ENCODE results near the gene FLRT1.

Gene FLRT1

DNA sequence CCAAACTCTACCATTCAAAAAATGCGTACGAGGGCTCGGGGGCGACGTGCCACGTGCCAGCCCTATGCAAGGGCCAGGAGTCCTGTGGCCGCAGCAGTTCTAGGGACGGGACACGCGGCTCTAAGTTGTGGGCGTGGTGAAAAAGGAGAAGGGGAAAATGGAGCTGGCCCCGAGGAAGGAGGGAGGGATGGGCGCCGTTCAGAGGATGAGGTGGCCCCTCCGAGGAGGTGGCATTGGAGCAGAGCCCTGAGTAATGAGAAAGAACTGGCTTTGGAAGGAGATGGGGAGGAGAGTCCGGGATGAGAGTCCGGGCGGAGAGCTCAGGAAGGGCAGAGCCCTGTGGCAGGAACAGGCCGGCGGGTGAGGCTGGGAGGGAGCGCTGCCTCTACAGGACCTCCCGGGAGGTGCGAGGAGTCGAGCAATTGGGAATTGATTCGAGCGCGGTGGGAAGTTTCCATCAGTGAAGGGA is 28.5 kb upstream of the FLRT1 start:
- DNase-seq = peak; percentile 9 to 11

GRCh38 chr11:64007629-64008282 is 28.0 kb upstream of the FLRT1 start:
- no peak for DNase-seq

- no peak for DNase-seq
Observed at GRCh38 chr11:64008283-64008913, 27.3 kb upstream of the FLRT1 start.

DNA sequence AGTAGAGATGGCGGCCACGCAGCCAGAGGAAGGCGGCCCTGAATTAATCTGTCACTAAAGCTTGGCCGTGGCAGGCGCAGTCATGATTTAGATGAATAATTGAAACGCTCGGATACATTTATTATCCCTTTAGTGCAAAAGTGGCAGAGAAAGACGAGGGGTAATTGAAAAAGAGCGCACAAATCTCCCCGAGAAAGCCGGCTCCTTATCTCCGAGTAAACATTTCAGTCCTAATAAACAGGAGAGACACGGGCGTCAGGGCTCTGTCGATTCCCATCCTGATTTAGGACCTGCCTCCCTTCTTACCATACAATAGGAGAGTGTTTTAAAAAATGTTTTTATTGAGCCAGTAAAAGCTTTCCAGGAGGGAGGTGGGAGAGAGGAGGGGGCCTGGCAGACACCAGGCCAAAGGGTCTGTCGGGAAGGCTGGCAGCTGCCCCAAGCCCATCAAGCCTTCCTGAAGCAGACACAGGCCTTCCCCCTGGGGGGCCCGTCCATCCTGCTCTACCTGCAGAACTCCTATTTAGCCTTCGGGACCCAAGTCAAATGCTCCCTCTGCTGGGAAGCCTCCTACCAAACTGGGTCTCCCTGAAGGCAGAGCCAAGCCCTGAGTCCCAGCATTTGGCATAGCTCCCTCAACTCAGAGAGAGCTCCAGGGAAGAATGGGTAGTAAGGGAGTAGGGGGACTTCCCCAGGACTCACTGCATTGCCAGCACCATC is 26.7 kb upstream of the FLRT1 start:
- no peak for DNase-seq

GRCh38 chr11:64009710-64010109 is 26.0 kb upstream of the FLRT1 start:
- DNase-seq = no peak

DNA sequence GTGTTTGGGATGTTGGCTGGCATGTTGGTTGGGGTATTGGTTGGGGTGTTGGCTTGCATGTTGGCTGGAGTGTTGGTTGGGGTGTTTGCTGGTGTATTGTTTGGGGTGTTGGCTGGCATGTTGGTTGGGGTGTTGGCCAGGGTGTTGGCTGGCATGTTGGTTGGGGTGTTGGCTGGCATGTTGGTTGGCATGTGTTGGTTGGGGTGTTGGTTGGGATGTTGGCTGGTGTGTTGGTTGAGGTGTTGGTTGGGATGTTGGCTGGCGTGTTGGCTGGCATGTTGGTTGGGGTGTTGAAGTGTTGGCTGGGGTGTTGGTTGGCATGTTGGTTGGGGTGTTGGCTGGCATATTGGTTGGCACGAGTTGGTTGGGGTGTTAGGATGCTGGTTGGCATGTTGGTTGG is 24.9 kb upstream of the FLRT1 start:
- no peak for DNase-seq

GRCh38 chr11:64011371-64011770 is 24.4 kb upstream of the FLRT1 start:
- DNase-seq = no peak

DNA sequence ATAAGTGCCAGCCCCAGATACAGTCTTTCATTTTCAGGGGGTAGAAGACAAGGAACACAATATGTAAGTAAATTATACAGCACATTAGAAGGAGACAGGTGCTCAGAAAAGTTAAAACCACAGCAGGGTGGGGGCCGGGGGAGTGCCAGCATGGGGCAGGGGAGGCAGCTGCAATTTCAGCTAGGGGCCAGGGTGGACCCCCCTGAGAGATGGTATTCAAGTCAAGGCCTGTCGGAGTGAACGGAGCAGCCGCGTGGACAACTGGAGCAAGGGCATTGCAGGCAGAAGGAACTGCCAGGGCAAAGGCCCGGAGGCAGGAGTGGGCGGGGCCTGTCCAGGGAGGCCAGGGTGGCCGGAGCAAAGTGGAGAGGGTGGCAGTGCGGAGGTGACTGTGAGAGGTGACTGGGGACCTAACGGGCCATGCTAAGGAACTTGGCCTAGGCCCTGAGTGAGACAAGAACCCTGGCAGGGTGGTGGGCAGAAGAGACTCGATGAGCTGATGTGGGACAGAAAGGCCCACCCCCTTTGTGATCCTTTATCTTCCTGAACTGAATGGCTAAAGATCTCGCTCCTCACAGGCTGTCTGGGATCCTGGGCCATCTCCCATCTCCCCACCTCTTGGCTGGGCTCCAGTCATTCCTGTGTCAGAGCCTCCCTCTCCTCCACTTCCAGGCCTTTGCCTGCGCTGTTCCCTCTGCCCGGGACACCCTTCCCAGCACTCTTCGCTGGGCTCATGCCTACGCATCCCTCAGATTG is 22.4 kb upstream of the FLRT1 start:
- DNase-seq = no peak

- DNase-seq = no peak
Observed at GRCh38 chr11:64014356-64014755, 21.4 kb upstream of the FLRT1 start.

GRCh38 chr11:64015510-64015909 is 20.2 kb upstream of the FLRT1 start:
- no peak for DNase-seq

DNA sequence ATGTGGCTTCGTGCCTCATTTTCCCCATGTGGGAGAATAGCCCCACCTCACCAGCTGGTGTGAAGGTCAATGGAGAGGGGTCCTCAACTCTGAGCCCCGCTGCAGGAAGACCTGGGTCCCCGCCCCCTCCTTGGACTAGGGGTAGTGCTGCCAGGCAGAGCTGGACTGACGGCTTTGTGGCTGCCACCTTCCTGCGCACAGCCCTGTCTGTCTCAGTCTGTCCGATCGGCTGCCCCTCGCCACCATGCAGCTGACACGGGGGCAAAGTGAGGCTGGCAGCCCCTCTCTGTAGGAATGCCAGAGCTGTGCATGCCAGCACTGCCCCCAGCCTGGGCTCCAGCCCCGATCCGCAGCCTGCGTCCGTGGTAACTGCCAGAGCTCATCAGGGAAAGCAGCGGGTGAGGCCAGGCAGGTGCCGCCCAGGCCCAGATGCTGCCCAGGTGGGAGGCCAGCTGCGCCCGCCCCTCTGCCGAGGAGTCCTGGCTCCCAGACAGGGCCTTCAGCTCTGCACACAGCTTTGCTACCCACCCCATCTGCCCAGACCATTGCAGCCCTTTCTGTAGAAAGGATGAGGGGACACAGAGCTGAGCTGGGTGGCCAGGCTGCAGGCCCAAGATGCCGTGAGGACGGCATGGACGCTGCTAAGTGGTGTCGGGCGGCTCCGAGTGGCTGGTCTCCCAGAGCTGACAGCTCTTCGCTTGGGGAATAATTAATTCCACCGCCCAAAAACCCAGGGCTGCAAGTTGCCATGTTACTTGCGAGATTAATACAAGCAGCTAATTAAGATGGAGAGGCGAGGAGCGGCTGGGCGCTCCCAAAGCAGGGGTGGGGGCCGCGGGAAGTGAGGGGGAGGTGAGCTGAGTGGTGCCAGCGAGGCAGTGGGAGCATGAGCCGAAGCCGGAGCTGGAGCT is 19.5 kb upstream of the FLRT1 start:
- no peak for DNase-seq

GRCh38 chr11:64017945-64018224 is 17.8 kb upstream of the FLRT1 start:
- DNase-seq = no peak

DNA sequence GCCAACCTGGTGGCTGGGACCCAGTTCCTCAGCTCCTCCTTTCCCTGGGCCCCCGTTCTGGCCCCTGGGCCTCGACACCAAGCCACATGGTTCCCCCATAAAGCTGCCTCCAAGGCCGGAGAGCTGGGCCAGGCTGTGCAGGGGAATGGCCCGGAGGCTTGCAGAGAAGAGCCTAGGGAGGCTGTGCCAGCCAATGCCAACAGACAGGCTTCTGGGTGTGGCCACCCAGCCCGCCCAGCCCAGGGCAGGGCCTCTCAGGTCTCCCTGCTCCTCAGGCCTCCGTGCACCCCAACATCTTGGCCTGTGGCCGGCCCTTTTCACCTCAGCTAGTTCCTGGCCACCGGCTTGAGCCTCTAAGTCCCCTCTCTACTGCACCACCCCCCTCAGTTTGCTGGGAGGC is 17.4 kb upstream of the FLRT1 start:
- no peak for DNase-seq

- DNase-seq = no peak
Observed at GRCh38 chr11:64019106-64020037, 16.4 kb upstream of the FLRT1 start.

- no peak for DNase-seq
Observed at GRCh38 chr11:64020976-64021756, 14.6 kb upstream of the FLRT1 start.

DNA sequence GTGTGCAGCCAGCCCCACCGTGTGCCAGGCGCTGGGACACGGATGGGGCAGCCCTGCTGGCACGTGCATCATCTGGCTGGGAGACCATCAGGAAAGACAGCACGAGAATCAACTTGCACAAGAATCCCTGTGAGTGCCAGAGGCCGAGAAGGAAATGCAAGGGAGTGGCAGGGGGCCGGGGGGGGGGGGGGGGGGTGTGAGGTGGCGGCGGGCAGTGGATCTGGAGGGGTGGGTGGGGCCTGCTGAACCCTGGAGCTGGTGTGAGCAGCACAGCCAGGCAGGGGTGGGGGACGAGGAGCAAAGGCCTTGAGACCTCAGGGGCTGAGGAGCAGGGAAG is 14.0 kb upstream of the FLRT1 start:
- no peak for DNase-seq

- no peak for DNase-seq
Observed at GRCh38 chr11:64022125-64022784, 13.5 kb upstream of the FLRT1 start.

GRCh38 chr11:64023712-64024710 is 11.7 kb upstream of the FLRT1 start:
- DNase-seq = no peak

DNA sequence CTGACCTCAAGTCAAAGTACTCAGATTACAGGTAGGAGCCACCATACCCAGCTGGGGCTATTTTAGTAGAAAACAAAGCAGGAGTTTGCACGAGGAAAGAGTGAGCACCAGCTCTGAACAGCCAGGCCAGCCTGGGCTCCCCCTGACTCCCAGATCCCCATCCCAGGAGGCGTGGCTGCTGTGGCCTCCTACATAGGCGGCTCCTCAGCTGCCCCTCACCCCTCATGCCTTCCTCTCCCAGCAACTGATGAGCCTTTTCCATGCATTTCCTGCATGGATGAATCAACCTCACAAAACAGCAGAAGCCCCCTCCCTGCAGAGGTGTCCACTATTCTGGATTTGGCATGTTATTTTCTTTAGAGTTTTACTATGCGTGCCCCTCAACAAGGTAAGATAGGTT is 10.5 kb upstream of the FLRT1 start:
- DNase-seq = no peak

Measured in bone marrow (tissue), 2 donors.